GM19023 (cell line): ENCODE data around the gene SUV39H1.
"Not testable (repeated sequence)": the region's sequence is repeated elsewhere in the genome, so short reads cannot be mapped to it uniquely, and the experiment has no call there.

Experiments used
- ATAC-seq: cut with Tn5 transposase; IDR thresholded peaks from one replicate; pipeline ENCODE4 v1.9.1; 2021; ENCODE audit warnings: mild to moderate bottlenecking, moderate library complexity; ENCODE audit not compliant: unreplicated experiment

SUV39H1 gene

GRCh38 chrX:48696301-48696908, at the start of gene SUV39H1:
SUV39H1 (plus strand) TSS chrX:48696734; CDS start chrX:48696785, 51 bp downstream.
- ATAC-seq = peak; percentile 84

GRCh38 chrX:48648336-48648751, 48.2 kb upstream of the SUV39H1 start:
- no peak for ATAC-seq

GRCh38 chrX:48649102-48649501, 47.4 kb upstream of the SUV39H1 start:
- no peak for ATAC-seq

- not testable (repeated sequence) for ATAC-seq
Measured at GRCh38 chrX:48652055-48652579, 44.4 kb upstream of the SUV39H1 start.

DNA sequence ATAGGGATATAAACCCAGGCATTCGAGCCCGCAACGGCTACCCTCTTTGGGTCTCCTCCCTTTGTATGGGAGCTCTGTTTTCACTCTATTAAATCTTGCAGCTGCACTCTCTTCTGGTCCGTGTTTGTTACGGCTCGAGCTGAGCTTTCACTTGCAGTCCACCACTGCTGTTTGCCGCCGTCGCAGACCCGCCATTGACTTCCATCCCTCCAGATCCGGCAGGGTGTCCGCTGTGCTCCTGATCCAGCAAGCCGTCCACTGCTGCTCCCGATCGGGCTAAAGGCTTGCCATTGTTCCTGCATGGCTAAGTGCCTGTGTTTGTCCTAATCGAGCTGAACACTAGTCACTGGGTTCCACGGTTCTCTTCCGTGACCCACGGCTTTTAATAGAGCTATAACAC, 41.8 kb upstream of the SUV39H1 start:
- ATAC-seq = not testable (repeated sequence)

GRCh38 chrX:48659686-48660085, 36.8 kb upstream of the SUV39H1 start:
- ATAC-seq = not testable (repeated sequence)

DNA sequence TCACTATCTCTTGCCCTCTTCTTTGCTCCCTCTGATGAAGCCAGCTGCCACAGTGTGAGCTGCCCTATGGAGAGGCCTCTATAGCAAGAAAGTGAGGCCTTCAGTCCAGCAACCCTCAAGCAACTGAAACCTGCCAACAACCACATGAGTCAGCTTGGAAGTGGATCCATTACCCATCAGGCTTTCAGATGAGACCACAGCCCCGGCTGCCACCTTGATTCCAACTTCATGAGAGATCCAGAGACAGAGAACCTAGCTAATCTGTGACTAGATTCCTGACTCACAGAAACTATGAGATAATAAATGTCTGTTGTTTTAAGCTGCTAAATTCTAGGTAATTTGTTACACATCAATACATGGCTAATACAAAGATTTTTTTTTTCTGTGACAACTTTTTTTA, 33.3 kb upstream of the SUV39H1 start:
- ATAC-seq = no peak

DNA sequence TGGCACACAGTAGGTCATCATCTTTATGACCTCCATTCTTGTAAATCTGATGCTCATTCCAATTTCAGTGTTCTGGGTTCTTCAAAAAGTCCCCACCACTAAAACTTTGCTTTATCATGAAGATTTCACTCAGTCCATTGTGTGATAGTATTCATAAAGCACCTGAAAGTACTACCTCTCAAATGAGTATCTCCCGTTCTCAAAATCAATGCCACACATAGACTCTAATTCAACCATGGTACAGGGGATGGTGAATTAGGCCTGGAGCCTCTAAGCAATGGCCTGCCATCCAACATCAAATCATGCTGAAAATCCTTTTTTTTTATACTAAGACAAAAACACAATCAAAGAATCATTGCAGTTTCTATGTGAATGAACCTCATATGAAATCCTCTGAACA, 32.4 kb upstream of the SUV39H1 start:
- no peak for ATAC-seq

- ATAC-seq = no peak
Measured at GRCh38 chrX:48665991-48666390, 30.5 kb upstream of the SUV39H1 start.

GRCh38 chrX:48666649-48667048, 29.9 kb upstream of the SUV39H1 start:
- no peak for ATAC-seq

GRCh38 chrX:48667509-48667908, 29.0 kb upstream of the SUV39H1 start:
- no peak for ATAC-seq

GRCh38 chrX:48668187-48668586, 28.3 kb upstream of the SUV39H1 start:
- not testable (repeated sequence) for ATAC-seq

GRCh38 chrX:48676106-48676892, 20.2 kb upstream of the SUV39H1 start:
- ATAC-seq = peak; percentile 93

DNA sequence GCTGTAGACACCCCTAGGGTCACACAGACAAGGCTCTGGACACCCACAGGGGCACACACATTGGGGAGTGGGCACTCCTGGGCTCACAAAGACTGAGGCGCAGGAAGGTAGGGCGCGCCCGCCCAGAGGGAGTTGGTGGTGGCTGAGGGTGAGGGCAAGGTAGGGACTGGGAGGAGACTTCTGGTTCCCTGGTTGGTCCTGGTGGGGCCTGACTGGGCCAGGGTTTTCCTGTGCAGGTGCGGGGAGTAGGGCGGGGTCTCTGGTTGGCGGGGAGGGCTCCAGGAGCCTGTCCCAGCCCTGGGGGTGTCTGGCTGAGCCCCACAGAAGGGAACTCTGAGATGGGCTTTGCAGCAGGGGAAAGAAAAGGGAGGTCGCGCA, 19.7 kb upstream of the SUV39H1 start:
- ATAC-seq = peak; percentile 2

GRCh38 chrX:48677516-48677915, 19.0 kb upstream of the SUV39H1 start:
- no peak for ATAC-seq

DNA sequence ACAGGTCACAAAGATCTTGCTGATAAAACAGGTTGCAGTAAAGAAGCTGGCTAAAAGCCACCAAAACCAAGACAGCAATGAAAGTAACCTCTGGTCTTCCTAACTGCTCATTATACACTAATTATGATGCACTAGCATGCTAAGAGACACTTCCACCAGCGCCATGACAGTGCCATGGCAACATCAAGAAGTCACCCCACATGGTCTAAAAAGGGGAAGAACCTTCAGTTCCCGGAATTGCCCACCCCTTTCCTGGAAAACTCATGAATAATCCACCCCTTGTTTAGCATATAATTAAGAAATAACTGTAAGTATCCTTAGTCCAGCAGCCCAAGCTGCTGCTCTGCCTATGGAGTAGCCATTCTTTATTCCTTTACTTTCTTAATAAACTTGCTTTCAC, 16.1 kb upstream of the SUV39H1 start:
- ATAC-seq = not testable (repeated sequence)

- ATAC-seq = not testable (repeated sequence)
Measured at GRCh38 chrX:48680925-48681324, 15.6 kb upstream of the SUV39H1 start.

DNA sequence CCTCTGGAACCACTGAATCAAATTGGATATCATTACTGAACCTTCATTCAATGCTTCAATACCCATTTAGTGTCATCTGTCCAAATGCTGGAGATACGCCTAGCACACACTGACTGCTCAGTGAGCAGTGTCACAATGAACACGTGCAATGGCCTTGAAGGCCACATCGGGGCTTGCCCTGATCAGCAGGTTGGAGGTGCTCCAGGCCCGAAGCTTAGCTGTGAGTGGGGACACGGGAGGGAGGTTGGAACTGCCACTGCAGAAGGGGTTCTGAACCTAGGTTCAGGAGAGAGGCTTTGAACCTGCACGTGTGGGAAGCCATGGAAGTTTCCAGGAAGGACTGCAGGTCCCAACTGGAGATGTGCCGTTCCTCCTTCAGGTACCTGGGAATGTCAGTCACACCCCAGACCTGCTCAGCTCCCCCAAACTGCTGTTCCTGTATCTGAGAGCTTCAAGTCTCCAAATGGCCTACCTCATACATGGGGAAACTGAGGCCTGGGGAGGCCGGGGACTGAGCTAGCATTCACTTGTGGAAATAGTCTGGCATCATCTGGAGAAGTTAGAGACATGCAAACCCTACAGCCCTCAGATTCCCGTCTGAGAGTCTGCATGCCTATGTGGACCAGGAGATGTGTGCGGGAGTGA, 14.9 kb upstream of the SUV39H1 start:
- no peak for ATAC-seq

GRCh38 chrX:48682795-48683194, 13.7 kb upstream of the SUV39H1 start:
- not testable (repeated sequence) for ATAC-seq

- peak; percentile 82 for ATAC-seq
Measured at GRCh38 chrX:48683411-48683982, 13.0 kb upstream of the SUV39H1 start, which contains the start of gene WAS. WAS (plus strand) TSS chrX:48683799; CDS start chrX:48683854, 55 bp downstream.

- no peak for ATAC-seq
Measured at GRCh38 chrX:48684134-48684533, 12.4 kb upstream of the SUV39H1 start.
